Stimulated activated CD8-positive, alpha-beta memory T cell treated with anti-CD3 and anti-CD28 coated beads, Interleukin-15, amount 100 ng/mL, for 24 hours (primary cell): ENCODE results near the gene SETD1B.
"Not testable (repeated sequence)": the region's sequence is repeated elsewhere in the genome, so short reads cannot be mapped to it uniquely, and the experiment has no call there.

Source experiments
- DNase-seq: peaks from one replicate; pipeline ENCODE4 v3.0.0-alpha.2; 2020; ENCODE audit warnings: low read depth

Gene SETD1B

DNA sequence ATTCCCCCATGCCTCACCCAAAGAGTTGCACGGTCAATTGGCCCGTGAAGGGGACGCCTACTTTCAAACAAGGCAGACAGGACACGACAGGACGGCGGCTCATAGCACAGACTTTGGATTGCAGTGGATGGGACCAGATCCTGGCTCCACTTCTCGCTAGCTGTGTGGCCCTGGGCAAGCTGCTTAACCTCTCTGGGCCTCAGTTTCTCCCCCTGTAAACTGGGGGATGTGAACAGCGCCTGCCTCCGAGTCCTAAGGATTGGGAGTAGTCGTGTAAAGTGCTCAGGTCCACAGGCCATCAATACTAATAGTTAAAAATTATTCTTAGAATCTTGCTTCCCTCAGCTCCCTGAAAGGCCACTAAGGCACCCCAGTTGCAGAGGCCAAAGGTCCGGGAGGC is 23.4 kb upstream of the SETD1B start:
- DNase-seq: no peak

DNA sequence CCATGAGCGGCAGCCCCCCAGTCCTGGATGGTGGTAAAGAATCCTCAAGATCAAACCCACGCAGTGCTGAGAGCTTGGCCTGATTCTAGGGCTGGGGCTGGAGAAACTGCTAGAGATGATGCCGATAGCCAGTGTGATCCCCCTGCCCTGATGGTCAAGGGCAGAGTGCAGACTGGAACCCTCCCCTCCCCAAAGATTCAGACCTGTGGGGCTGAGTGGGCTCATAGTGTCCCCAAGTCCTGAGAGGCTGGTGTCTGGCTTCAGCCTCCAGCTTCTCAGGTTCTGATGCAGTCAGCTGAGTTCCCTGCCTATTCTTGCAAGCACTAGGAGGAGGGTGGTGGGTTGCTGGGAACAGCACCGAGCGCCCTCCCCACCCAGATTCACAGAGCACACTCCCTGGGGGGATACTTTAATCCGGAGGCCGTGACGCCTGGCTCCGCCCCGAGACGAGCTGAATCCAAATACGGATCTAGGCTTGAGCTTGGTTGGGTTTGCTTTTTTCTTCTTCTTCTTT is 22.3 kb upstream of the SETD1B start:
- no peak for DNase-seq

DNA sequence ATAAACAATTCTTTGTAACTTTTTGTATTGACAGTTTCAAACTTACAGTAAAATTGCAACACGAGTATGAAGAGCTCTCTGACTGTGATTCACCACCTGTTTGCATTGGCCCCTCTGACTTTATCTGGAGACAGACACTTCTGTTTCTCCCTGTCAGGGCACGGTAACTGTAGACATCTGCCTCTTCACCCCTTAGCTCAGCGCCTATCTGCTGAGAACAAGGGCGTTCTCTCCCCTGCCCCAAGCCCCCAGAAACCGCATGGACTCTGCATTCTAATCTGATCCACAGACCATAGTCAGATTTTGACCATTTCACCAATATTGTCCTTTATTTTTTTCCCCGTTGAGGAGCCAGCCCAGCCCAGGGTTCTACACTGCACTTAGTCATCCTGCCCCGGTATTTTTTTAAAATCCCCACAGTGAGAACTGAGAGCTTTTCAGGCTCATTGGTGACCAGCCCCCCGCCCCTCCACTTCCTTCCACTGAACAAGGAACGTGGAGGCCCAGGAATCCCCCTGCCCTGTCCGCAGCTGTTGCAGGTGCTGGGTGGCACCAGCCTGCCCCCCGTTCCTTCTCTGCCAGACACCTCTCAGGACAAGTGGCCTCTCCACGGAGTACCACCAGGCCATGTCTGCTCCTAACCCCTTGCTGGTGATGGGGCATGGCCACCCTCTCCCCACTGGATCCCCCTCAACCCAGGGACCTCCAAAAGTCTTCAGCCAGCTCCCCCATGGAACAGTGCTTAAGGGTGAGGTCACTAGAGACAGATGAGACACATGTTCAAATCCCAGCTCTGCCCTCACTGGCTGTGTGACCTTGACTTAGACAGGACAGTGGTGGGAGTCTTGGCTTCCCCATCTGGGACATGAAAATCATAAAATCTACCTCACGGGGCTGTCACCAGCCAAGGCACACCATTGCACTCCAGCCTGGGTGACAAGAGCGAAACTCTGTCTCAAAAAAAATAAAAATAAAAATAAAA is 21.5 kb upstream of the SETD1B start:
- DNase-seq: no peak

DNA sequence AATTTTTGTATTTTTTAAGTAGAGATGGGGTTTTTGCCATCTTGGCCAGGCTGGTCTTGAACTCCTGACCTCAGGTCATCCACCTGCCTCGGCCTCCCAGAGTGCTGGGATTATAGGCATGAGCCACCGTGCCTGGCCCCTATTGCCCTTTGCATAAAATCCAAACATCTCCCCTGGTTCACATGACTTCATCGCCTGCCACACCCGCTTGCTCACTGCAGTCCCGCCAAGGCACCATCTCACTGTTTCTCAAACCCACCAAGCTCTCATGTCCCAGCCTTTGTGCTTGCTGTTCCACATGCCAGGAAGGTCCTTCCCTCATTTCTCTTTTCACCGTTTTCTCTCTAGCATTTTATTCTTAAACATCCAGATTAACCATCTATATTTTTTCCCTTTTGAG is 20.0 kb upstream of the SETD1B start:
- no peak for DNase-seq

DNA sequence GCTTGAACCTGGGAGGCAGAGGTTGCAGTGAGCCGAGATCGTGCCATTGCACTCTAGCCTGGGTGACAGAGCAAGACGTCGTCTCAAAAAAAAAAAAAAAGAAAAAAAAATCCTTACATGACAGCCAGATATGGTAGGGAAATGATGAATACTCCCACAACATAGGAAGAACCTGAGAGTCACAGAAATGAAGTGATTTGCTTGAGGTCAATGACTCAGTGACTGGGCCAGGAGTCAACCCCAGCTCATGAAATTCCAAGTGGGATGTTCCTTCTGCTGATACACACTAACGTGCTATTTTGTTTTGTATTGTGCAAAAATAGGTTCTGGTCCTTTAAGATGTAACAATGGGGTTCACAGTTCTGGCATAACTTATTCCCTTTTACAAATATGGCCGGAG is 19.3 kb upstream of the SETD1B start:
- DNase-seq: no peak

DNA sequence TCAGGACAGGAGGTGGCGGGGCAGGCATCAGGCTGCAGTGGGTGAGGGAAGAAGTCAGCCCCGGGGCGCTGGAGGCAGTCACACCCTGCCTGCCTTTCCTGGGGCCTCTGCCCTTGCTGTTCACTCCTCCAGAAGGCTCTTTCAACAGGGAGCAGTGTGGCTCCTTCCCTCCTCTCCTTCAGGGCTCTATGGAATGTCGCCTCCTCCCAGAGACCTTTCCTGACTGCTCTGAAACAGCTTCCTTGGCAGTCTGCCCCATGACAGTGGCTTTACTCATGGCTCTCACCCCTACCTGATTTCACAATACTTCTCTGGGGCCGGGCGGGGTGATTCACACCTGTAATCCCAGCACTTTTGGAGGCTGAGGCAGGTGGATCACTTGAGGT is 17.4 kb upstream of the SETD1B start:
- no peak for DNase-seq

DNA sequence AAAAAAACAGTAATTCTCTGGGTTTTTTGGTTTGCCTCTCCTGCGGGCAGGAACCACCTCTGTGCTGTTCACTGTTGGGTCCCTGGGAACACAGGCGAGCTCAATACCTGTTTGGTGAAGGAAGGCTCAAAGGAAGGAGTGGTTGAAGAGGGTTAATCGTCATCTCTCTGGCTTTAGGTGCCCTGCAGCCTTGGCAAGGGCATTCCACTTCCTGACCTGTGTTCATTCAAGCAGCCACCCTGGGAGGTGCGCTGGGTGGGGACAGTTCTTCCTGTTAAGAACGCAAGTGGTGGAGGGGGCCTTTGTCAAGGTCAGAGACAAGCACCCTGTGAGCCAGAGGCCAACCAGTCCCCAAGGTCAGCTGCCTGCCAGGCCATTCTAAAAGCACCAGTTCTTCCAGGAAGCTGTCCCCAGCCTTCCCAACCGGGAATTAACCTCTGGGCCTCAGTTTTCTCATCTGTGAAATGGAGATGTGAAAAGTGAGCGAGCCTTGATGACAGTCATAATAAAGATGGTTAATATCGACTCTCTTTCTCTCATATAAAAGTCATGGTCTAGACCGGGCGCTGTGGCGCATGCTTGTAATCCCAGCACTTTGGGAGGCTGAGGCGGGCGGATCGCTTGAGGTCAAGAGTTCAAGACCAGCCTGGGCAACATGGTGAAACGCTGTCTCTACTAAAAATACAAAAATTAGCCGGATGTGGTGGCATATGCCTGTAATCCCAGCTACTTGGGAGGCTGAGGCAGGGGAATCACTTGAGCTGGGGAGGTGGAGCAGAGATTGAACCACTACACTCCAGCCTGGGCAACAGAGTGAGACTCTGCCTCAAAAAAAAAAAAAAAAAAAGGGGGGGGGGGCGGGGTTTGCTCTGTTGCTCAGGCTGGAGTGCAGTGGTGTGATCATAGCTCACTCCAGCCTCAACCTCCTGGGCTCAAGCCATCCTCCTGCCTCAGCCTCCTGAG is 16.5 kb upstream of the SETD1B start:
- DNase-seq: no peak

DNA sequence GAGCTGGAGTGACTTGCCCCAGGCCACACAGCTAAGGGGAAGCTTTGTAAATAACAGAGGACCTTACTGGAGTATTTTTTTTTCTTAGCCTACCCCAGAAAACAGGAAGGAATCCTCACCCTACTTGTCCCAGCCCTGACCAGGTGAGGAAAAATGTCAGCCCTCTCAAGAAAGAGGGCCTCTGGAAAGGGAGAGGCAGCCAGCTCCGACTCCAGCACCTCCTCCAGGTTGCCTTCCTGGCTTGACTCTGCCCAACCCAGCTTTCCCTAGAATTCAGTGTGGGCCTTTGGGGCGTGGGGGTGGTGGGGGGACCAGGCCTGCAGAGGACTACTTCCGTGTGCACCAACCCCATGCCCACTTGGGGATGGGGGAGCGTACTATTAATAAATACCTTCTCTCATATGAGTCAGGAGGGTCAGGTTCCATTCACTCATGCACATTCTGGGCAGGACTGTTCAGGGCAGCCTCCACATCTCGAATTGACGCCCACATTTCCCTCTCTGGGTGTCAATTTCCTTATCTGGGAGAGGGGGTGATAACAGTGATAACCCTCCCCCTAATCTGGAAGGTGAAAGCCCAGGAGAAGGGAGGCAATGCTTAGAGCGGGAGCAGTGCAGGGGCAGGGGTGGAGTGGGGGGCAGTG is 15.5 kb upstream of the SETD1B start:
- no peak for DNase-seq

DNA sequence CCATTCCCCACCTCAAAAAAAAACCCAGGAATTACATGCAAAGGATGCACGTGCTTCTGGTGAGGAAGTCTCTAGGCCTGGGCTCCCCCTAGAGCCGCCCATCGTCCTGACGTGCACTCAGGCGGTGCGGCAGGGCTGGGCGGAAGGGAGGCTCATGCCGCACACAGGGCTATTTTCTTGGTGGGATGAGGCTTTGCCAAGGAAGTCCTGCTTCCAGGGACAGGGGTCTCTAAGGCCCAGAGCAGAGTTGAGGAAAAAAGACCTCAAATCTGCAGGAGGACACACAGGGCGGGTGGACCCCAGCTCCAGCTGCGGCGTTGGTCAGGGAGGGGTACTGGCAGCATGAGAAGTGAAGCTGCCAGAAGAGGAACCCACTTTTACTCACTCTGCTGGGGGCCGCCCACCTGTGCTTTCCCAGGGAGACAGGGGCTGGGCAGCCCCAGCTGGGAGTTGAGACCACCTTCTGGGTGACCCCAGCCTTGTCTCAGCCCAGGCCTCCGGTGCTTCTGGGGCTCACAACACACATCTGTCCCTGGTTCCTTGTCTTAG is 14.5 kb upstream of the SETD1B start:
- DNase-seq: no peak

DNA sequence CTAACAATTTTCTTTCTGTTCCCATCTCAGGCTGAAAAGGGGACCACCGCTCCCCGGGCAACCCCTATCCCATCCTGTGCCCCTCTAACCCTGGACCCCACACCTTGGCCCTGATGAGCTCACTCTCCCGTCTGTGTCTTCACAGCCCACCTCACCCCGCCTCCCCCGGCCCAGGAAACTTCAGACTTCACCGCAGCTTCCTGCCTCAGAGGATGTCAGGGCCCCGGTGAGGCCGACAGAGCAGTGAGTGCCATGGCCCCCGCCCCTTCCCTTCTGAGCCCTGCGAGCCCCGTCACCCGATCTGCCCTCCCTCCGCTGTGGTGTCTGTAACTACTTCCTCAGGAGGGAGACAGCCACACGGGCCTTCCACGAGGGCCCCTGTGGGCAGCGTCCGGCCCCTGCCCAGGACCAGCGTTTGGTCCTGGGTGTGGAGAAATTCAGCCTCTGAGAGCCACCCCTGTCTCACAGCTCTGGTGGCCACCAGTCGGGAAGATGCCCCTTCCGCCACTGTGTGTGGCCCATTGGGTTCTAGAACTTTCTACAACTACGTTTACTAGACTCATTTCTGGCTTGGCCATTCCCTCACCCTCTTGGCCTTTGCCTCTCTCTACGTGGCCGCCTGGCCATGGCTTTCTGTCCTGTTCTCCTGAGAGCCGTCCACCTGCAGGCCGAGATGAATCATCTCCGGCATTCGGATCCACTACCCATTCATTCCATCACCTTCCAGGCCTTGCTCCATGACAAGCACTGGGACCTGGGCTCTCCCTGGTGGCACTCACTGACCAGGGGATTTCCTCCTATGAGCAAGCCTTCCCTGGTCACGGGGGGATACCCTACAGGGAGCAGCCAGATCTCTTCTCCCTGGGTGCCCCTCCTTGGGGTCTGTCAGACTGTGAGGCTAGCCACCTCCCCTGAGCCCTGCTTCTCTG is 13.7 kb upstream of the SETD1B start:
- DNase-seq: no peak

DNA sequence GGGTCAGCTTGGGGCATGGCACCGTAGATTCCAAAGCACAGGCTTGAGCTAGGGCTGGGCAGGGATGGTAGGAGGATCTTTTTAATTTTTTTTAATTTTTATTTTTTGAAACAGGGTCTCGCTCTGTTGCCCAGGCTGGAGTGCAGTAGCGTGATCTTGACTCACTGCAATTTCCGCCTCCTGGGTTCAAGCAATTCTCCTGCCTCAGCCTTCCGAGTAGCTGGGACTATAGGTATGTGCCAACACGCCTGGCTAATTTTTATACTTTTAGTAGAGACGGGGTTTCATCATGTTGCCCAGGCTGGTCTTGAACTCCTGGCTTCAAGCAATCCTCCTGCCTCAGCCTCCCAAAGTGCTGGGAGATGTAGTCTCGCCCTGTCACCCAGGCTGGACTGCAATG is 13.0 kb upstream of the SETD1B start:
- not testable (repeated sequence) for DNase-seq

DNA sequence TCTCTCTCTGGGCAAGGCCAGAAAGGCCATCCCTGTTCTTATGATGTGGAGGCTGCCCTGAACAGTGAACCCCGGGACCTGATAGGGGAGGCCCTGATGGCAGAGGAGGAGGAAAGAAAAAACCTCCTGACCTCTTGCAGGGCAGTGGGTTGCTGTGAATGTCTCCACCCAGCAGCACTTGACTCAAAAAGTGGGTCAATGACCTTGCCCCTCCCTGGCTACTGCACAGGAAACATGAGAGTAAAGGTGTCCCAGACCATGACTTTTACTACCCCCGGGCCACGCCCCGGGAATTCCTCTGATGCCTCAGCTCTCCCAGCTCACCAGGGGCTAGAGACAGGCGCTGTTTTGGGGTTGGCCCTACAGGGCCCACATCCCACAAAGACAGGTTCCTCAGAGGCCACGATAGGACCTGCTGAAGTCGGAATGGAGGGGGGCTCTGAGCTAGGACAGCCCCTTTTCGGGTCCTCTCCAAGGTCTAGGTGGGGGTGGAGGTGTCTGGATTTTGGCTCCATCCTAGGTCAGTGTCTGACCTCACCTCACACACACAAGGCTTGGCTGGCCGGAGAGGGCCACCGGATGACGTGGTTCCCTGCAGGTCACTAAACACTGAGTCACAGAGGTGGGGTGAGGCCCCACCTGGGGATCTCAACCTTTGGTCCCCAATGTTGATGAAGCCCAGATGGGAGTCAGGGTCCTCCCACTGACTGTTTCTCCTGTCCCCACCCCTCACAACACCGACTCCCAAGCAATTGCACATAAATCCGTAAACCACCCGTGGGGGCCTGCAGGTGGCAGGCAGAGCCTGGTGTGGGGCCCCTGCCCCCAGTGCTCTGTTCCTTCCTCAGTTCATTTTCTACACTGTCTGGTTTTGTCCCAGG is 11.9 kb upstream of the SETD1B start:
- no peak for DNase-seq

DNA sequence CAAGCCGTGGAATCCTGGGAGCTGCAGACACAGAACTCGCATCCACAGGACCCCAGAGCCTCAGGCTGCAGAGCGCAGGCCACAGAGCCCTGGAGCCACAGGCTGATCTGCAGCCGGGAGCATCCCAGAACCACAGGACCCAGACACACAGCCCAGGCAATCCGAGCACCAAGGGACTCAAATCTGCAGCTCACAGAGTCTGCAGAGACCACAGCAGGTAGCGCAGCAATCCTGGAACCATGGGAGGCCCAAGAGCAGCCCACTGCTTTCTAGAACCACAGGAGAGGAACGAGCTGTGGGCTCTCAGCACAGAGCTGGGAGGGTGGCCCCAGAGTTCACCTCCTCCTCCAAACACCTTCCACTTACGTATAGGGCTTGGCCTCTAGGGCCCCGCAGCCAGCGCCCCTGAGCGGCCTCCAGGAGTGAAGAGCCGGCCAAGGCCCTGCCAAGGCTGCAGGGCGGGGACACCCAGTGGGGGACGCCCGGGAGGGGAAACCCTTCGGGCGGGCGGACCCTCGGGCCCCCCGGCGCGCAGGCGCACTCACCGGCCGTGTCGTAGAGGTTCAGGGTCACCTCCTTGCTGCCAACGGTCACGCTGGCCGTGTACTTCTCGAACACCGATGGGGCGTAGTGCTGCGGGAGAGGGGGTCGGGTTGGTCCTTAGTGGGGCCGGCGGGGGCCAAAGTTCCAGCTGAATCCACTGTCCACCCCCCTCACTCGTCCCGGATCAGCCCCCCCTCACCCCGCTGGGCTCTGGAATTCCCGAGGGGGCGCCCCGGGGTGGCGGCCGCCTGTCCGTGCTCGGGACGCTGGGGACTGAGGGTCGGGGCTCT is 11.0 kb upstream of the SETD1B start:
- no peak for DNase-seq

DNA sequence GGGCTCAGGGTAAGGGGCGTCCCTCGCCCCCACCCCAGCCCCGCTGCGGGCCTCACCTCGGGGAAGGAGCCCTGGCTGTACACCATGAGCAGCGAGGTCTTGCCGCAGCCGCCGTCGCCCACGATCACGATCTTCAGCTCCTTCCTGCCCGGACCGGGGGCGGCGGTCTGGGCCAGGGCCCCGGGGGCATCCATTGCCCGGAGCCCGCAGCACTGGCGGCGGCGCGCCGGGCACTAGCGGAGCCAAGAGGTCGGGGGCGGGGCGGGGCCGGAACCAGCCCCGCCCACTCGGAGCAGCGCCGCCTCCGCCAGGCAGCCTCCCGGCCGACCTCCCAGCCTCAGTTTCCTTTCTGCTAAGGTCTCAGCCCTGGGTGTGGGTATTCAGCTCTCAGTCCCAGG is 10.4 kb upstream of the SETD1B start, which contains the start of gene RHOF:
RHOF (minus strand) TSS at position 249 of the 398 bp plus-strand sequence; CDS start at position 194, 55 bp downstream.
- no peak for DNase-seq

DNA sequence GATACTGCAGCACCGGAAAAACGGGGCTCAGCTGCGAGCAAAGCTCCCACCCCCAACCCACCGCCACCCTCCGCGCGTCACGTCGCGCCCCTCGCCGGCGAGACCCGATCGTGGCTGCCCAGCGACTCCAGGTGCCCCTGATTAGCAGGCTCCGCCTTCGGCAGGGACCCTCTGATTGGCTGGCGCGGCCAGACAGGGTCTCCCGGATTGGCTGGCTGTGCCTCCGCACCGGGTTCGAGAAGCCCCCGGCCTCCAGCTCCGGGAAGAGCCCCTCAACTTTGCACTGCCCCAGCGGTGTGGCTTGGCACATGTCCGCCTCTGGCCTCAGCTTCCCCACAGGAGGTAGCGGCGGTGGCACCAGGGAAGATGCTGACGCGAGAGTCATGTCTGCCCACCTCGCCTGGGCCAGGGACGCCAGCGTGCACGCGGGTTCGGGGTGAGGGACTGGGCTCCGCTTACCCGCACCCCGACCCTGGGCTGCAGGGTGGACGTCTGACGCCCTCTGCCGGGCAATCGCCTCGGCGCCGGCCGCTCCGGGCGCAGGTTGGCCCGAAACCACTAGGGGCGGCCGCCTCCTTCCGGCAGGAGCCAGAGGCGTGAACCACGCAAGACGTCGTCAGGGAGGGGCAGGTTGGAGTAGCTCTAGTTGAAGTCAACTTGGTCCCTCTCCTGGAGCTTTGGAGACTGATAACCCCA is 9.8 kb upstream of the SETD1B start:
- peak; percentile 83 for DNase-seq

DNA sequence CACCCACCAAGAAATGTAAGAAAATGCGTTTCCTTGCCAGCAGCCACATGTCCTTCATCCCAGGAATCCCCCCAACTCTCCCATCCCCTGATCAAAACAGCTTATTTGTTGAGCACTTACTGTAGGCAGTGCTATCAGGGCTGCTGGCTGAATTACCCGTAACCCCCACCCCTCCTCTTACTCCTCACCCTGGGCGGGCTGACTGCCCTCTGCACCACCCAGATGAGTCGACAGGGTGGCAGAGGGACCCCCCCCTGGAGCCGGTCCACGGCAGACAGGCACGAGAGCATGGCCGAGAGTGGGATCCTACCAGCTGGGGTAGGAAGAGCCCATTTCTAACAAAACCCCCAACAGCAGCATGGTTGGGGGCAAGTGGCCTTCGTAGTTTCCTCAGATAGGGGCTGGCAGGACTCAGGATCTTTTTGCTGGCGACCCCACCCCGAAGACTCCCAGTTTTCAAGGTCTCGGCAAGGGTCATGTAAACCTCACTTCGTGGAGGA is 9.2 kb upstream of the SETD1B start:
- no peak for DNase-seq

DNA sequence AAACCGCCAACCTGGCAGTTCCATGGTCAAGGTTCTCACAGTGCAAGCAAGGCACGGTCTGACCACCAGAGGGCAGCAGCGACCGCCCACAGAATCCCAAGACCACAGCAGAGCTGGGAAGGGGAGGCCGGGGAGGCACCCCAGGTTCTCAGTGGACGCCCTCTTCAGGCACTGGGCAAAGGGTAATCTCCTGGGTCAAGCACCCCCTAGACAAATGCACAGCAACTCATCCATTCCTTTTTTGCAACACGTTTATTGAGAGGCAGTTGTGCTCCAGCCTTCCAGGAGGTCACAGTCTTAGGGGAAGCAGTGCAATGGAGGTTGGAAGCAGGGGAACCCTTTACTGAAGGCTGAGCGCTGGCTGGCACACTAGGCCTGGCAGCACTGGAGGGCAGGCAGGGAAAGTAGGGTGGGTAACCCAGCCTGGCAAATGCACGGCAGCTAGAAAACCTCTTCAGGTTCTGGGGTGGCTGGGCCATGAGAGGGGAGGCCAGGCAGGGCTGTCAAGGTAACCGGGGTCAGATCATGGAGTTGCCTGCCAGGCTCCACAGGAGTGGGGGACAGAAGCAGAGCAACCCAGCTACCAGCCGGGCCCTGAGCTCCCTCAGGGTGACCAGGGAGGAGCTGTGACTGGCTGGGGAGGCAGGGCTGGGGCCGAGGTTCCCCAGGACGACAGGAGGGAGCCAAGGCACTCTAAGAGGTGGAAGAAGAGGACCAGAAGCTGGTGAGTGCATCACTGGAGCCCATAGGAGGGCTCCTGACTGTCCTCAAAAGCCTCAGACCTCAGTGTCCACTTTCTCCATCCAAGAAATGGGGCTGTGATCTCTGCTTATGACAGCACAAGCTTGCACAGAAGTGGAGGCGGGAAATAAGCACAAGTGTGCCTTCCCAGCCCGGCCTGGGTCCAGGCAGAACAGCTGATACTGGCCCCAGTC is 8.5 kb upstream of the SETD1B start:
- DNase-seq: no peak
